ENCODE measurements around the gene AP2A1. TPM values are rescaled to one million over a fixed set of nuclear protein-coding genes. Genes with fewer than 3 reads are reported as not detected.

AP2A1 gene
- total RNA-seq, 1 donor from 2014 or later, result 74.0 TPM

DNA sequence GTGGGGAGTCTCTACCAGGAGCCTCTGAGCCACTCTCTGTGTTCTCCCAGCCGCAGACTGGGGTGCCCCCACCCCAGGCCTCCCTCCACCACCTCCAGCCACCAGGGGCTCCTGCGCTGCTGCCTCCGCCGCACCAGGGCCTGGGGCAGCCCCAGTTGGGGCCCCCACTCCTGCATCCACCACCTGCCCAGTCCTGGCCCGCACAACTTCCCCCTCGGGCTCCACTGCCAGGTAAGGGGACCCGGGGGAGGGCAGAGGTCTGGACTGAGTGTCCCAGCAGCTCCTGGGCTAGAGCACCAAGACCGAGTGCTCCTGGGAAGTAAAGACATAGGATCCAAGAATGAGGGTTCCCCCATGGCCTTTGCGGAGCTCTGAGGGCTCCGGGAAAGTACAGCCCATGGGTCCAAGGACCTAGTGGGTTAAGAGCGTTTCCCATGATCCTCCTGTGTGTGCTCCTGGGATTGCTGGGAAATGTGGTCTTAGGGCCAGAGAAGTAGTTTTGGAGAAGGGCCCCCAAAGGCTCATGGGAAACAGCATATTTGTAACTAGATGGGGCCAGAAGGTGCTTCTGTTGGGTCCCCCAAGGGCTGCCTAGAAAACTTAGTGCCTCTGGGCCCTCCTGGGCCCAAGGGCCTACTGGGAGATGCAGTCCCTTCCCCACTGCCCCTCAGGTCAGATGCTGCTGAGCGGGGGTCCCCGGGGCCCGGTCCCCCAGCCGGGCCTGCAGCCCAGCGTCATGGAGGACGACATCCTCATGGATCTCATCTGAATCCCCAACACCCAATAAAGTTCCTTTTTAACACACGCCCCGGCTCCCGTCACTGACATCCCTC lies 69.6 kb downstream of the AP2A1 start:
- intact Hi-C loops (cut with micrococcal nuclease), result no loop called here

DNA sequence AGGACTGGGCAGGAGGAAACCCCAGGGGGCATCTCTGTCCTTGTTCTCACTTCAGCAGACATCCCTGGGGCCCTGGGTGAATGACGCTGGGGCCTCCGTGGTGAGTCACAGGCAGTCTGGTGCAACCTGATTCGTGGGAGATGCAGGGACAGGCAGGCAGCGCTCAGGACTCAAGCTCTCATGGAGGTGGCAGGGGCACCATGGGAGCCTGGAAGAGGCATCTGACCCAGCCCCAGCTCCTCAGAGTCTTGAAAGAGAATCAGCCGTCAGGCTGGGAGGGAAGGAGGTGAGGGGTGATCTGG lies 70.2 kb downstream of the AP2A1 start:
- intact Hi-C loops (cut with micrococcal nuclease), result no loop called here

DNA sequence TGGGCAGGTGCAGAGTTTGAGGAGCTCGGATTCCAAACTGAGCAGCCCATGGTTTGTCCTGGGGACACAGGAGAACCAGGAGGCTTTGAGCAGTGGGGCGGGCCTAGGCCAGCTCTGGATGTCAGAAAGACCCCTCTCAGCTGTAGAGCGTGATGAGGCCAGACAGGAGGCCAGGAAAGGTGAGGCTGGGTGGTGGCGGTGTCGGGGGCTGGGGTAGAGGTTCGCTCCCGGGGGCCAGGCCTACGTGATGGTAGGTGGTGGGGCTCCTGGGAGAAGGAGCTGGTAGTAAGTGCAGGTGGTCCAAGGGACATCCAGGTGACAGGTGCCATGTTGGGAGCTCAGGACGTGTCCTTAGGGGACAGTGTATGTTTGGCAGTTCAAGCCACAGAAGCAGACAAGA lies 70.6 kb downstream of the AP2A1 start:
- intact Hi-C loops (cut with micrococcal nuclease), result no loop called here

DNA sequence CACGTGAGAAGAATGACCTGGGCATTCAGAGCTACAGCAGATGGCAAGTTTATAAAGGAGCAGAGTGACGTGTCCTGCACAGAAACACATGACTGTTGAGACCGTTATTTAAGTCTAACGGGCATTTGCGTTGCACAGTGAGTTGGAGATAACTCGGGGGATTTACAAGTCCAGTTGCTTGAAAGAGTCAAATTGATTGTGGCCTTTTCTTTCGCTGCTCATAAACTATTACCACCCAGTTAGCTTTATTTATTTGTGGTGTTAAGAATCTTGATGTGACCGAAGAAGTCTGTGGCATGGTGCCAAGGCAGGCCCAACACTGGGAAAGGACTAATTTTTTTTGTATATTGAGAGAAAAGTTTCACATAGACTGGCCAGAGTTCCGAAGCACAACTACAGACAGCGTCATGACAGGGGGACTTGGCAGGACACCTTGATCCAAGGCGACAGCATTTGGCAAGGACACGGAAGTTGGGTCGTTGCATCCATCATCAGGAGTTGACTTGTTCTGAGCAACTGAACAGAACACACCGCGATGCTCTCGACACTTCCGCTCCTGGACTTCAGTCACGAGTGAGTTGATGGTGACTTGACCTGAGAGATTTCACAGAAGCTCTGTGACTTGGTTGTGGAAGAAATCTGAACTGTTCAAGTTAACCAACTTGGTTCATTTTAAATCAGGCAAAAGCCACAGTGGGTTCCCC lies 72.2 kb downstream of the AP2A1 start:
- intact Hi-C loops (cut with micrococcal nuclease), result no loop called here

DNA sequence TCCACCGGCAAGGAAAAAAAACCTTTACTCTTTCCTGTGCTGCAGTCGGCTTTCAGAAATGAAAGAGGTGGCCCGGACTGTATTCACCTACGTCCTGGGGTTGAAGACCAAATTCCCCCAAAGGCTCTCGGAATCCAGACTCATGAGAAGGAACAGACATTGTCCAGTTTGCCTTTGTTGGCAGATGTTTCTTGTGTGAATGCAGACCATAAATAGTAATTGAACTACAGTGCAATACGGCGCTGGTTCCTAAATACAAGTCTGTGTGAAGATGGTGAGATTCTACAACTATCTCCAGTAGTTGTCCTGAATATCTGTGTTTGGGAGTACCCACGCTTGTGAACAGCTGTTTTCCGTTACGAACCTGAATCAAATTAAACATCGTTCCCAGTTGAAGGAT lies 72.9 kb downstream of the AP2A1 start:
- intact Hi-C loops (cut with micrococcal nuclease), result no loop called here

DNA sequence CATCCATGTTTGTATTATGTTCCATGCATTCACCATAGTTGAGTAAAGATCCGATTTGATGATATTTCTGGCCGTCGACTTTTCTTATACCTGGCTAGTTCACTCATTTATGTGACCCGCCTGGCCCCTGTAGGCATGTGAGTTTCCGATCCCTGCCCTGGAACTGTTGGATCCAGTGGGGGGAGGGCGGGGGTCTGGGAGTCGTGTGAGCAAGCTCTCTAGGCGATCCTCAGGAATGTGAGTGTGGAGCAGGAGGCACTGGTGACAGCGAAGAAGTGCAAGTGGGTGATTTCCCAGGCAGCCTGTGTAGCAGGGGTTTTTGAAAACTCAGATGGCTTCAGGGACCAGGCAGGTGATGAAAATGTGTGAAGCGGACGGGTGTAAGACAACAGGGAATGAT lies 73.5 kb downstream of the AP2A1 start:
- intact Hi-C loops (cut with micrococcal nuclease), result no loop called here

DNA sequence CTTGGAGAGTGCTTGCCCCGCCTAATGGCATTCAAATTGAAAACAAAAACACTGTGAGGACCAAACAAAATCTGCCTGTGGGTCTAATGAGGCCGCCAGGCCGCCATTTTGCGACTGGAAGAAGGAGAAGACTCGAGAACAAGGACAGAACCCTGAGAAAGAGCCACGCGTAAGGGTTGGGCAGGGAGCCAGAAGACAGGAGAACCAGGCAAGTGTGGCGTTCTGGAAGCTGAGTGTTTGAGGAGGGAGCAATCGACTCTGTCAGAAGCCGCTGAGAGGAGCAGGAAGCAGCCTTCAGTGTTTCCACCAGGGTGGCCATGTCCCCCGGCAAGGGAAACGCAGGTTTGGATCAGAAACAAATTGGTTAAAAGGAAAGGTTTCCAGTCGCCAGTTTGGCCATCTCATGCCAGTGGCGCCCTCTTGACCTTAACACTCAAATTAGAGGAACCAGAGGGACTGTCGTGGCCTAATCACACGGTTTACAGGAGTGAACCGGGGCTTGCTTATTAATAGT lies 74.0 kb downstream of the AP2A1 start:
- intact Hi-C loops (cut with micrococcal nuclease), result no loop called here

DNA sequence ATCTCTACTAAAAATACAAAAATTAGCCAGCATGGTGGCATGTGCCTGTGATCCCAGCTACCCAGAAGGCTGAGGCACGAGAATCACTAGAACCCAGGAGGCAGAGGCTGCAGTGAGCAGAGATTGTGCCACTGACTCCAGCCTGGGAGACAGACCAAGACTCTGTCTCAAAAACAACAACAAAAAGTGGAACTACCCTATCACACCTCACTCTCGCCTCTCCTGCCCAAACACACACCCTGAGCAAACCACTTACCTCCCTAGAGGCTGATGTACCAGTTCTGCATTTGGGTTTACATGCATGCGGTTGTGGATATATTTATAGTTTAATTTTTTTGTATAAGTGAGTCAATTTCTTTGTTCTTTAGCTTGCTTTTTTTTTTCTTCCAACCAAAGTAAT lies 76.5 kb downstream of the AP2A1 start:
- intact Hi-C loops (cut with micrococcal nuclease), result no loop called here

DNA sequence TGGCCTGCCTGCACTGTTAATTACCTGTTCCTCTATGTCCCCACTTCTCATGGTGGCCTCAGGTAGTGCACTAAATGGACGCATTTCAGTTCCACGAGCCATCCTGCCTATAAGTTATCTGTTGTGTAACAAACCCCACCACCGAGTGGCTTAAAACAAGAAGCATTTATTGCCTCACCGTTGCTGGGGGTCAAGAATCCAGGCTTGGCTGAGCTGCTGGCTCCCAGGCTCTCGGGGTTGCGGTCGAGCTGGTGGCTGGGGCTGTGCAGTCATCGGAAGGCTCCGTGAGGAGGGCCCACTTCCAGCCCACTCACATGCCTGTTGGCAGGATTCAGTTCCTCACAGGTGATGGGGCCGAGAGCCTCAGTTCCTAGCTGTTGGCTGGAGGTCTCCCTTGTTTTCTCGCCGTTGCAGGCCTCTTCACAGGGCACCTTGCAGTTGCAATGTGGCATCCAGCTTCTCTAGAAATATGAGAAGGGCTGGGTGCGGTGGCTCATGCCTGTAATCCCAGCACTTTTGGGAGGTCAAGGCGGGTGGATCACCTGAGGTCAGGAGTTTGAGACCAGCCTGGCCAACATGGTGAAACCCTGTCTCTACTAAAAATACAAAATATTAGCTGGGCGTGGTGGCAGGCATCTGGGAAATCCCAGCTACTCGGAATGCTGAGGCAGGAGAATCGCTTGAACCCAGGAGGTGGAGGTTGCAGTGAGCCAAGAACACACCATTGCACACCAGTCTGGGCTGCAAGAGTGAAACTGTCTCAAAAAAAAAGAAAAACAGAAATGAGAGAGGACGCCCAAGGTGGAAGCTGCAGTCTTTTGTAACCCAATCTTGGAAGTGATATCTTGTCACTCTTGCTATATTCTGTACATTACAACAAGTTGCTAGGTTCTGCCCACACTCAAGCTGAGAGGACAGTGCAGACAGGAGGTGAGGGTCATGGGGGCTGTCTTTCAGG lies 77.6 kb downstream of the AP2A1 start:
- intact Hi-C loops (cut with micrococcal nuclease), result no loop called here

DNA sequence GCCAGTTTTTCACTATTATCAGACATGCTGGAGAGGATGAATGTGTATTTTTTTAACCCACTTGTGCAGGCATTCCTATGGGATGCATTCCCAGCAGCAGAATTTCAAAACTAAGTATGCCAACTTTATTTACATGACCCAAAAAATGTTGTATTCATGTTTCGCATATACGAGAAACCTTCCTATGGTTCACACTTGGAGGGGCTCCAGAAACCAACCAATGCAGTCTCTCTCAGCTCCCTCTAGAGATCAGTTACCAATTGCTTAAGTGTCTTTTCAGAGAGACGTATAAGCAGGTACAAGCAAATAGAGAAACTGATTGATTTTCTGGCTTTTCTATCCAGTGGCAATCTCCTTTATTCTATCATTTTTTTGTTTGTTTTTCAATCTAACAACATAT lies 78.6 kb downstream of the AP2A1 start:
- intact Hi-C loops (cut with micrococcal nuclease), result no loop called here

DNA sequence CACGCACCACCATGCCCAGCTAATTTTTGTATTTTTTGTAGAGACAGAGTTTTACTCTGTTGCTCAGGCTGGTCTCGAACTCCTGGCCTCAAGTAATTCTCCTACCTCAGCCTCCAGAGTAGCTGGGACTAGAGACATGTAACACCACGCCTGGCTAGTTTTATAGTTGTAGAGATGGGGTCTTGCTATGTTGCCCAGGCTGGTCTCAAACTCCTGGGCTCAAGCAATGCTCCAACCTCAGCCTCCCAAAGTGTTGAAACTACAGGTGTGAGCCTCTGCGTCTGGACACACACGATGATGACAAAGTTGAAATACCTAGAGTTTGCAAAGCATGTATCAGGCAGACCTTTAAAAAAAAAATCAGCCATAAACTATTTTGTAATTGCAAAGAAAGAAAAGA lies 79.6 kb downstream of the AP2A1 start:
- intact Hi-C loops (cut with micrococcal nuclease), result no loop called here

DNA sequence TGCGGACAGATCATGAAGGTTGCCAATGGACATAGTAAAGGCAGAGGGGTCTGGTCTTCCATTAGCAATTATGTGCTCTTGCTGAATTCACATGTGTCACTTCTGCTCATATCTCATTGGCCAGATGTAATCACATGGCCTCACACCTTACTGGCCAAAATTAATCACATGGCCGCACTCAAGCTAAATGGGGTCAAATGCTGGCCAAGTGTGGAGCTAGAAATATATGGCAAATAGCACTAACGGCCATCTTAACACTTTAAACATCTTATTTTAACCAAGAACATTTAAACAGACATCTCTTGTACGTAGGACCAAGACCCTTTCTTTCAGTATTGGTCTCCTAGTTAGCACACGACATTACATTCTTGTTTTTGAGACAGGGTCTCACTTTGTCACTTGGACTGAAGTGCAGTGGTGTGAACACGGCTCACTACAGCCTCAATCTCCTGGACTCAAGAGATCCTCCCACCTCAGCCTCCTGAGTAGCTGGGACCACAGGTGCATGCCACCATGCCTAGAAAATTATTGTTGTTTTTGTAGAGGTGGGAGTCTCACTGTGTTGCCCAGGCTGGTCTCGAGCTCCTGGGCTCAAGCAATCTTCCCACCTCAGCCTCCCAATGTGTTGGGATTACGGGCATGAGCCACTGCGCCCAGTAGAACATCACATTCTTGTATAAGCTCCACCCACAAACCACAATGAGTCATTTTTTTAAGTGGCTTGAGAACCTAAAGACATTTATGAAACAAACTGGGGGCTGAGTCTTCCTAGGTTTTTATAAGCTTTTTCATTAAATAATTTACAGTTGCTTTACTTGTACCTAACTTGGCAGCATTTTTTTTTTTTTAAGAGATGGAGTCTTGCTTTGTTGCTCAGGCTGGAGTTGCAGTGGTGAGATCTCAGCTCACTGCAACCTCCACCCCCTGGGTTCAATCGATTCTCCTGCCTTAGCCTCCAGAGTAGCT lies 81.2 kb downstream of the AP2A1 start:
- intact Hi-C loops (cut with micrococcal nuclease), result no loop called here

DNA sequence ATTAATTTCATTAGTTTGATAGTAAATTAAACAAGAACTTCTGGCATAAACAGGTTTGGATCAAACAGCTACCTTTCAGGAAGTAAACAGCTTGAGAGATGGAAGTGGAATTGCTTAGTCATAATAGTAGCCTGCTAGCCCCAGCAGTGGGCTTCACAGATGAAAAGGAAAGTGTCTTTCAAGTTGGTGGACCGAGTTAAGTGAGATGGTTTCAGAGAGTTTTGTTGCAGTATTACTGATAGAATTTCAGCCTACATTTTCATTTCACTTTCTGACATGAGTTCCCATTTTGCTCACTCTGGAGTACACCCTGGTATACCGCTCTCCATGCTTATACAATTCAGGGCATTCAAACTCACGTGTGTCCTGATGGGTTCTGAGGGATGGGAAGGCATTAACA lies 82.1 kb downstream of the AP2A1 start:
- intact Hi-C loops (cut with micrococcal nuclease), result no loop called here

DNA sequence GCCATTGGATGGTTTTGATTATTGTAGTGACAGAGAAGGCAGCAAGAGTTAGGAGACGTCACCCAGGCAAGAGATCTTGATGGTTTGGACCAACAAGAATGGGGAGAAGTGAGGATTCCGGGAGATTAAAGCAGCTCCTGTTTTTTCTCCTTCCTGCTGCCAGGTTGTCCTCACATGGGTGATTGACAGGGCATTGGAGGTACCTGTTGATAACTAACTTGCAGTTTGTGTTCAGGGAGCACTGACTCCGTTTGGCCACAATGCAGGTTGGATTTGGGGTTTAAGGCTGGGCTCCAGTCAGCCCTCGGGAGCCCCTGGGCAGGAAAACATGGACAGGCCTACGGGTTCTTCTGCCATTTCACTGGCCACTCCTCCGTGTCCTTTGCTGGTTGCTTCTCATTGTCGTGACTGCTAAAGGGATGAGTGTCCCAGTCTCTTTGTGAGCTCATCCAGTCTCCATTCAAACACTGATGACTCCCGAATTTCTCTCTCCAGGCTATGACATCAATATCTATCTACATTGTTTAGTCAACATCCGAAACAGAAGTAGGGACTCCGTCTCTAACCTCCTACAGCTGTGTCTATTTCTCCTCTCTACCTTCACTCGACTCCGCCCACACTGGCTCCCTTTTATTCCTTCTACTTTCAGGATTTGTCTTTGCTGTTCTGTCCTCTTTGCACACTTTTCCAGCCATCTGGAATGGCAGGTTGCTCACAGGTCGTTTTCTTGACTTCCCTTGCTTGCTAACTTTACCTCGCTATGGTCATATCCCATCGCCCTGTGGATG lies 82.8 kb downstream of the AP2A1 start:
- intact Hi-C loops (cut with micrococcal nuclease), result loop anchor here (1.0 to 2.0 kb wide), 7 partner anchors 20 to 83 kb away; partner anchors contain the start of genes AKT1S1, ATF5, FUZ and NUP62

DNA sequence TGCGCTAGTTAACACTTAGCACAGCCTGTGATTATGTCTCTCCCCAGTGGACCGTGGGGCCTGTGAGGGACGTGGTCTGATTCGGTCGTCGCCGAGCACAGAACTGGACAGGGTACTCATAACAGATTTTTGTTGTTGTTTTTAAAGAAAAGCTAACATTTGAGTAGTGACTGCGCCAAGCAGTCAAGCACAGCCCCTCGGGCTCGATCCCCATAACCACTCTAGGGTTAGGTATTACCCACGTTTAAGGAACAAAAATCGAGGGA lies 83.4 kb downstream of the AP2A1 start:
- intact Hi-C loops (cut with micrococcal nuclease), result loop anchor here (1.0 to 2.0 kb wide), 7 partner anchors 19 to 84 kb away; partner anchors contain the start of genes AKT1S1, ATF5, FUZ and NUP62

DNA sequence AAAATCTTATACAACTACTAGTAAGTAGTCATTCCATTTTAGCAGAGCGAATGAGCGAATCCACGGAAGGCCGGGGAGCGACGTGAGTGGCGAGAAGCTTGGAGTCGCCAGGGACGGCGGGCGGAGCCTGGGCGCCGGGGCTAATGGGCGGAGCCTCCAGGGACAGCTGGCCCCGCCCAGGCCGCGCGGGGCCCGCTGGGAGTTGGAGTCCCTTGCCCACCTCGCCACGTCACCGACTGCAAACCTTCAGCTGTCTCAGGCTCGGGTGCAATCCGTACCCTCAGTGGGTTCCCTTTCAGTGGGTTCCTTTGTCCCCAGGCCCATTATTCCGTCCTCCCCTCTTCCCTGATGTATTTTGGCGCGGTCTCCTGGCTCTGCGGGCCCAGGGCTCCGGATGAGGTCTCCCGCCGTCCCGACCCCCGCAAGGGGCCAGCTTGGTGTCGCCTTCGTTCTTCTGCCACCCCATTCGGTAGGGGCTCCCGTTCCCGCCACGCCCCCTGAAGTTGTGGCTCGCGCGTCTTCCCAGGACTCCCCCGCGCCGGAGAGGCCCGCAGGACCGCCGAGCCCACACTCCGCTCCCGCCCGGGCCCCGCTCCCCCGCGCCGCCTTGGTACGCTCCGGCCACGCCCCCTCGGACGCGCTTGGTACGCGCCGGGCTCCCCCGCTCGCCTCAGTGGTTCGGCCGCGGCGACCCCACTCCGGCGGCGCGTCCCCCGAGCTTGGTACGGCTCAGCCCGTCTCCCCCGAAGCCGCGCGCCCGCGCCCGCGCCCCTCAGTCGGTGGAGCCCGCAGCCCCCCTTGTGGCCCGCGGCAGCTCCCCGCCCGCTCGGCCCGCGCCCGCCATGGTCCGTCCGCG lies 83.9 kb downstream of the AP2A1 start, which contains the start of gene PTOV1:
Gene PTOV1 (plus strand): TSS at position 673 of the 856 bp plus-strand sequence.
- intact Hi-C loops (cut with micrococcal nuclease), result loop anchor here (1.0 to 2.0 kb wide), 7 partner anchors 19 to 84 kb away; partner anchors contain the start of genes AKT1S1, ATF5, FUZ and NUP62

DNA sequence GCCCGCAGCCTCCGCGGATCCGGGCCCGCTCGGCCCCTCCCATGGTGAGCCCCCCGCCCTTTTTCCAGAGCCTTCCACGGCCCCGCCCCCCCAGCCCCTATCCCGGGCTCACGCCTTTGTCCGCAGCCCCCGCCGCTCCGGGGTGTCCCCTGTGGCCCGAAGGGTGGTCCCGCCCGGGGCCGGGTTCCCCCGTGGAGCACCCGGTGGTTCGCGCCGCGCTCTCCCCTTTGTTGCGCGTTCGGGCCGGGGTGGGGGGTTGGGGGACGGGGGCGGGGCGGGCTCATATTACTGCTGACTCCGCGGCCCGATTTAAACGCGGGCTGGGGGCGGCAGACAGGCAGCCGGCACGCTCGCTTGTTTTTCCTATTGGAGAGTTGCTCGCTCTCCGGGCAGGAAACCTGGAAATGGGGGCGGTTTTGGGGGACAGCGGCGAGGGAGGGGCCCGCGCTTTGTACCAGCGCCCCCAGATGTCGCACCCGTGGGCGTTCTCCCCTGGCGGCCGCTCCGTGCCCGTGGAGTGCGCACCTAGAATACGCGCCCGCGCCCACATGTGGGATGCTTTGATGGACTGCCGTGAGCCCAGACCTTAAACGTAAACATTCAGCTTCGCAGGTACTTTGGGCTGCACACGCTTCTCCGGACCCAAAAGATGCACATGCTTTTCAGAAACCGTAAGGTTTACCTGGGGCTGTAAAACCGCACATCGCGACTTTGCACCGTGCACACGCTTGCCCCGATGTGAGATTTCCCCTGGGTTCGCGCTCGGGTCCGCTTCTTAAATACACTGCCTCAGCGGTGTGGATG lies 84.9 kb downstream of the AP2A1 start:
- intact Hi-C loops (cut with micrococcal nuclease), result loop anchor here (2.0 kb wide), 1 partner anchor 39 kb away; no protein-coding TSS in a partner anchor

Data from T-helper 1 cell treated with Interleukin-12 subunit alpha and Interleukin-12 subunit beta and Interleukin-4 antibody, amounts not matched to agents 30 ng/mL and 1 ng/mL, for 36 hours (primary cell).